ENCODE data around the gene PICK1. TPM values are rescaled to one million over a fixed set of nuclear protein-coding genes. Genes with fewer than 3 reads are reported as not detected.
A peak's percentile ranks its signal among the peaks of the same experiment; 100 is the strongest.

PICK1 gene
- total RNA-seq, 2 experiments from 2014 or later, result 13.9 to 14.9 TPM

DNA sequence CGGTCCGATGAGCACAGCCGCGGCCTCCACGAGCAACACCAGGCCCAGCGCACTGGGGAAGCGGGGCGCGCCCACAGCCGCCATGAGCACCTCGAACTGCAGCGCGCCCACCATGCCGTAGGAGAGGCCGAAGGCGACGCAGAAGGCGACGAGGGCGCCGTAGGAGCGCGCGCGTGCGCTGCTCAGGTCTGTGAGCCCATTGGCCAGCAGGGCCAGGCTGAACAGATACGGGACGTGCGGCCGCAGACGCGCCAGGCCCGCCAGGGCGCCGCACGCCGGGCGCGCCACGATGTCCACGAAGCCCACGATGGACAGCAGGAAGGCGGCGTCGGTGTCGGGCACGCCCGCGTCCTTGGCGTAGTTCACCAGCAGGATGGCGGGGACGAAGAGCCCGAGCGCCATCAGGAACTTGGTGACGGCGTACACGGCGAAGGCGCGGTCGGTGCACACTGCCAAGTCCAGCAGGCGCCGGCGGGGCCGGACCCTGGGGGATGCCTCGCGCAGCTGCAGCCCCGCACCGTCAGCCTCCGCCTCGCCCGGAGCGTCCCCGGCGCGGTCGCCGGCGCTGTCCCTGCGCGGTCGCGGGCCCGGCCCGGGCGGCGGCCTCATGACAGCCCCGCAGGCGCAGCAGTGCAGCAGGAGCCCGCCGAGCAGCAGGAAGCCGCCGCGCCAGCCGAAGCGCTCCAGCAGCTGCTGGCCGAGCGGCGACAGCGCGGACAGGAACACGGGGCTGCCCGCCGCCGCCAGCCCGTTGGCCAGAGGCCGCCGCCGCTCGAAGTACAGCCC is 23.8 kb downstream of the PICK1 start:
- H3K4me1 Mint-ChIP-seq (ENCODE audit: low read depth), result no peaks in the 10 kb centered on the region
- H3K36me3 Mint-ChIP-seq (ENCODE audit: low read depth), result no peaks in the 10 kb centered on the region
- CTCF ChIA-PET, result interaction anchor here (1.9 kb wide), 1 partner anchor 29 kb away, joined by 4 read pairs; no protein-coding TSS in a partner anchor
- TF ChIP-seq, protein P1, sequence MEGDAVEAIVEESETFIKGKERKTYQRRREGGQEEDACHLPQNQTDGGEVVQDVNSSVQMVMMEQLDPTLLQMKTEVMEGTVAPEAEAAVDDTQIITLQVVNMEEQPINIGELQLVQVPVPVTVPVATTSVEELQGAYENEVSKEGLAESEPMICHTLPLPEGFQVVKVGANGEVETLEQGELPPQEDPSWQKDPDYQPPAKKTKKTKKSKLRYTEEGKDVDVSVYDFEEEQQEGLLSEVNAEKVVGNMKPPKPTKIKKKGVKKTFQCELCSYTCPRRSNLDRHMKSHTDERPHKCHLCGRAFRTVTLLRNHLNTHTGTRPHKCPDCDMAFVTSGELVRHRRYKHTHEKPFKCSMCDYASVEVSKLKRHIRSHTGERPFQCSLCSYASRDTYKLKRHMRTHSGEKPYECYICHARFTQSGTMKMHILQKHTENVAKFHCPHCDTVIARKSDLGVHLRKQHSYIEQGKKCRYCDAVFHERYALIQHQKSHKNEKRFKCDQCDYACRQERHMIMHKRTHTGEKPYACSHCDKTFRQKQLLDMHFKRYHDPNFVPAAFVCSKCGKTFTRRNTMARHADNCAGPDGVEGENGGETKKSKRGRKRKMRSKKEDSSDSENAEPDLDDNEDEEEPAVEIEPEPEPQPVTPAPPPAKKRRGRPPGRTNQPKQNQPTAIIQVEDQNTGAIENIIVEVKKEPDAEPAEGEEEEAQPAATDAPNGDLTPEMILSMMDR (IDR thresholded peaks at IDR 0.05), result no peak
- intact Hi-C loops (cut with micrococcal nuclease), result no loop called here
- POLR2A ChIA-PET, result no interaction called here
- H3K27ac Mint-ChIP-seq, result no peak overlapping the region
- DNase-seq (peak; percentile 22), ATAC-seq (peak; percentile 56)
- no peak overlapping the region for H3K4me3 Mint-ChIP-seq
- H3K27me3 Mint-ChIP-seq, result peaks cover 20% of the 10 kb centered on the region
- H3K9me3 Mint-ChIP-seq, result no peaks in the 10 kb centered on the region

DNA sequence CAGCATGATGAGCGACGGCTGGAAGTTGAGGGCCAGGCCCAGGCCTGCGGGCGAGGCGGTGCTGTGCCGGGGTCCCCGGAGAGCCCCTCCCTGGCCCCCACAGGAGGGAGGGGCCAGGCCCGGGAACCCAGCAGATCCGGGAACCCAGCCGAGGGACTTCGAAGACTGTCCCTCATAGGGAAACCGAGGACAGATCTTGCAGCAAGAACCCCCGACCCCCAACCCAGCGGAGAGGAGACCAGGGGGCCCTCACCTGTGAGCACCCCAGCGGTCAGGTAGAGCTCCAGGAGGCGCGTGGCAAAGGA is 24.4 kb downstream of the PICK1 start:
- no peak for ATAC-seq

DNA sequence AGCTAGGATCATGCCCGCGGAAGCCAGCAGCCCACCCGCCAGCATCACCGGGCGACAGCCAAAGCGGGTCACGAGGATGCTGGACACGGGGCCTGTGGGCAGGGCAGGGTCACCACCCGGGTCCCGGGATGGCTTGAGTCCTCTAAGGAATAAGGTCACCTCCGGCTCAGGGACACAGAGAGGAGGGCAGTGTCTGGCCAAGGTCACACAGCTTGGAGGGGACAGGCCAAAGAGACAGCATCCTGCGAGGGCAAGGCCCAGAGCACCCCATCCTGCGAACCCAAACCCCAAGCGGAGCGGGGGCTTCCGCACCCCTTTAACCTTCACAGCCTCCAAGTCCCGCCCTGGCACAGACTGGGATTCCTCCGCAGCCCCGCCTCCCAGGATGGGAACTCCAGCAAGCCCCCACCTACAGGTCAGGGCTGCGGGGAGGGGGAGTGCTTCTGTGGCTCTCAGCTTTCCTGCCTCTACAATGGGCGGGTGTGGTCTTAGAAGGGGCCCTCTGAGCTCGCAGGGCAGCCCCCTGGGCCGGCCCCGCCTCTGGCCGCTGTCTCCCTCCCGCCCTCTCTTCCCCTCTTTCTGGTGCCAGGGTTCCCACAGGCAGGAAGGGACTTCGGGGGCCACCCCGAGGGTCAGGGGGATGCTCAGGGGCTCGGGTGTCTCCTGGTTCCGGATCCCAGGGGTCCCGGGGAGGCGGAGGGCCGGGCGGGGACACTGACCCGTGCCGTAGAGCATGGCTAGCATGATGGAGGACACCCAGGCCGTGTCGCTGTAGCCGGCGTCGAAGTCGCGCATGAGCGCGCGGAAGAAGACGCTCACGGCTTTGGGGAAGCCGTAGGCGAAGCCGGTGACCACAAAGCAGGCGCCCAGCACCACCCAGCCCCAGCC is 25.0 kb downstream of the PICK1 start:
- H3K9me3 Mint-ChIP-seq, result no peaks in the 10 kb centered on the region
- no peak overlapping the region for H3K4me3 Mint-ChIP-seq

More for the DNA sequence above, 24.4 kb downstream of the PICK1 start:
- ChIA-PET POLR2A (no interaction called here), CTCF (interaction anchor here (1.9 kb wide), 1 partner anchor 29 kb away, joined by 4 read pairs; no protein-coding TSS in a partner anchor)
- Mint-ChIP-seq H3K4me3 (no peak overlapping the region), H3K27ac (no peak overlapping the region), H3K9me3 (no peaks in the 10 kb centered on the region), H3K4me1 (ENCODE audit: low read depth) (no peaks in the 10 kb centered on the region), H3K27me3 (peaks cover 20% of the 10 kb centered on the region), H3K36me3 (ENCODE audit: low read depth) (no peaks in the 10 kb centered on the region)
- intact Hi-C loops (cut with micrococcal nuclease), result no loop called here
- no peak for DNase-seq
- TF ChIP-seq, protein P1 (IDR thresholded peaks at IDR 0.05), result no peak

DNA sequence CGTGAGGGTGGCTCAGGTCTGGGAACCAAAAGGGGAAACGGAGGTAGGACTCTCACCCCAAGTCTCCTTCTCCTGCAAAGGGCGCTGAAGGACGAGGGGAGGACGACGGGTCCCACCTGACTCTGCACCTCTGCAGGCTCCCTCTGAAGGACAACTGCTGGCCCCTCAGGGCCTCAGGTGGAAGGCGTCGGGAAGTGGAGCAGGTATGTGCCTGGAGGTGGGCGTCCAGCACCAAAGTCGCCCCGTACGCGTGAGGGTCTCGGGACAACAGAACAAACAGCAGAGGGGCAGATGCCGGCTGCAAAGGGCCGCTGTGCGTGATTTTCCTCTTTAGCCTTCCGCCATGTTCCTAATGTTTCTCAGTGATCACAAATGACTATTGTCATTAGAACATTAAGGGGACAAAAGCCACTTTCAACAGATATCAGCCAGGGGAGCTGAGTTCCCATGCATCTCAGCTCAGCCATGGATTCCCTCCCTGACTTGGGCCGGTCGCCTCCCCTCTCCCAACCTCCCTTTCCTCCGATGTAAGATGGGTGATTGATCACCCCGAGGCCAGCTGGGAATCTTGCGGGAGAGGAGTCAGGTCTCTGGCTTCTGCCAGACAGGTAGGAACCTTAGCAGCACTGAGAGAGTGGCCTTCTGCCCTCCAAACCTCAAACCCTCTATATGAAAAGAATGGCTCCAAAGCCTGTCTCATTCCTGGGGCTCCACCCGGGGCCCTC is 25.9 kb downstream of the PICK1 start:
- ChIA-PET POLR2A (no interaction called here), CTCF (no interaction called here)
- Mint-ChIP-seq H3K27me3 (peaks cover 21% of the 10 kb centered on the region), H3K9me3 (no peaks in the 10 kb centered on the region), H3K27ac (no peak overlapping the region), H3K4me1 (ENCODE audit: low read depth) (no peaks in the 10 kb centered on the region), H3K36me3 (ENCODE audit: low read depth) (no peaks in the 10 kb centered on the region), H3K4me3 (no peak overlapping the region)
- TF ChIP-seq, protein P1 (IDR thresholded peaks at IDR 0.05), result no peak
- ATAC-seq, result no peak
- DNase-seq, result no peak
- intact Hi-C loops (cut with micrococcal nuclease), result no loop called here

More for the DNA sequence above, 25.0 kb downstream of the PICK1 start:
- ATAC-seq, result peak; percentile 66
- CTCF ChIA-PET, result interaction anchor here (1.9 kb wide), 1 partner anchor 30 kb away, joined by 4 read pairs; no protein-coding TSS in a partner anchor
- TF ChIP-seq, protein P1 (IDR thresholded peaks at IDR 0.05), result no peak
- no peaks in the 10 kb centered on the region for H3K4me1 Mint-ChIP-seq (ENCODE audit: low read depth)
- peak; percentile 38 for DNase-seq
- H3K36me3 Mint-ChIP-seq (ENCODE audit: low read depth), result no peaks in the 10 kb centered on the region
- intact Hi-C loops (cut with micrococcal nuclease), result no loop called here
- POLR2A ChIA-PET, result no interaction called here
- peaks cover 20% of the 10 kb centered on the region for H3K27me3 Mint-ChIP-seq
- H3K27ac Mint-ChIP-seq, result no peak overlapping the region
